ENCODE measurements around the gene THADA.
"Not testable (repeated sequence)": the region's sequence is repeated elsewhere in the genome, so short reads cannot be mapped to it uniquely, and the experiment has no call there.

DNA sequence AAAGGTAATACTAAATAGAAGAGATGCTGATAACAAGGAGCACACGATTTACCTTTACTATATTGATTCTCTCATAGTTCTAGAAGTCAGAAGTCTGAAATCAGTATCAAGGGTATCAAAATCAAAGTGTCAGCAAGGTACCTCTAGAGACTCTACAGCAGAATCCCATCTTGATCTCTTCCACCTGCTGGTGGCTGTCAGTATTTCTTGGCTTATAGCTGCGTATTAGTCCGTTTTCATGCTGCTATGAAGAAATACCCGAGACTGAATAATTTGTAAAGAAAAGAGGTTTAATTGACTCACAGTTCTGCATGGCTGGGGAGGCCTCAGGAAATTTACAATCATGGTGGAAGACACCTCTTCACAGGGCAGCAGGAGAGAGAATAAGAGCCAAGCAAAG is 149.1 kb downstream of the THADA start:
- TF ChIP-seq, protein P1, sequence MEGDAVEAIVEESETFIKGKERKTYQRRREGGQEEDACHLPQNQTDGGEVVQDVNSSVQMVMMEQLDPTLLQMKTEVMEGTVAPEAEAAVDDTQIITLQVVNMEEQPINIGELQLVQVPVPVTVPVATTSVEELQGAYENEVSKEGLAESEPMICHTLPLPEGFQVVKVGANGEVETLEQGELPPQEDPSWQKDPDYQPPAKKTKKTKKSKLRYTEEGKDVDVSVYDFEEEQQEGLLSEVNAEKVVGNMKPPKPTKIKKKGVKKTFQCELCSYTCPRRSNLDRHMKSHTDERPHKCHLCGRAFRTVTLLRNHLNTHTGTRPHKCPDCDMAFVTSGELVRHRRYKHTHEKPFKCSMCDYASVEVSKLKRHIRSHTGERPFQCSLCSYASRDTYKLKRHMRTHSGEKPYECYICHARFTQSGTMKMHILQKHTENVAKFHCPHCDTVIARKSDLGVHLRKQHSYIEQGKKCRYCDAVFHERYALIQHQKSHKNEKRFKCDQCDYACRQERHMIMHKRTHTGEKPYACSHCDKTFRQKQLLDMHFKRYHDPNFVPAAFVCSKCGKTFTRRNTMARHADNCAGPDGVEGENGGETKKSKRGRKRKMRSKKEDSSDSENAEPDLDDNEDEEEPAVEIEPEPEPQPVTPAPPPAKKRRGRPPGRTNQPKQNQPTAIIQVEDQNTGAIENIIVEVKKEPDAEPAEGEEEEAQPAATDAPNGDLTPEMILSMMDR (IDR thresholded peaks at IDR 0.05; ENCODE audit: low read depth, low read length) = not testable (repeated sequence)
- not testable (repeated sequence) for TF ChIP-seq EZH2phosphoT487 (IDR thresholded peaks at IDR 0.05; ENCODE audit: low read depth)
